ENCODE measurements around the gene C12orf43.

The C12orf43 gene

DNA sequence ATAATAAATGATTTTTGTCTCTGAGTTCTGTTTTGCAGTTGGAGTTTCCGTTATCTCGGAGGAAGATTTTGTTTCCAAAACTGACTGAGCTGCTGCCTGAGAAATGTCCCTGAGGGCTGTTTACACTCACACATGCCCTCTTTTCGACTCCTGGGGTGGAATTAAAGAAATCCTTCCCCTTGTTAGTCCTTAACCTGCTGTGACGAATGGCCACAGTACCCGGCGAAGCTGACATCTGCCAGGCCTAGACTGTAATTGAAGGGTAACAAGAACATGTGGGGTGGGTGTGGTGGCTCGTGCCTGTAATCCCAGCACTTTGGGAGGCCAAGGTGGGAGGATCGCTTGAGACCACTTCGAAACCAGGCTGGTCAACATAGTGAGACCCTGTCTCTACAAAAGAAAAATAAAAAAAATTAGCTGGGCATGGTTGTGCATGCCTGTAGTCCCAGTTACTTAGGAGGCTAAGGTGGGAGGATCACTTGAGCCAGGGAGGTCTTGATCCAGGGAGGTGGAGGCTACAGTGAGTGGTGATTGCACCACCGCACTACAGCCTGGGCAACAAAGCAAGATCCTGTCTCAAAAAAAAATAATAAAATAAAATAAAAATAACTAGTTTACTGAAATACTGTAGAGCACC lies 14.4 kb upstream of the C12orf43 start:
- DNase-seq (ENCODE audit: low read depth) = no peak

DNA sequence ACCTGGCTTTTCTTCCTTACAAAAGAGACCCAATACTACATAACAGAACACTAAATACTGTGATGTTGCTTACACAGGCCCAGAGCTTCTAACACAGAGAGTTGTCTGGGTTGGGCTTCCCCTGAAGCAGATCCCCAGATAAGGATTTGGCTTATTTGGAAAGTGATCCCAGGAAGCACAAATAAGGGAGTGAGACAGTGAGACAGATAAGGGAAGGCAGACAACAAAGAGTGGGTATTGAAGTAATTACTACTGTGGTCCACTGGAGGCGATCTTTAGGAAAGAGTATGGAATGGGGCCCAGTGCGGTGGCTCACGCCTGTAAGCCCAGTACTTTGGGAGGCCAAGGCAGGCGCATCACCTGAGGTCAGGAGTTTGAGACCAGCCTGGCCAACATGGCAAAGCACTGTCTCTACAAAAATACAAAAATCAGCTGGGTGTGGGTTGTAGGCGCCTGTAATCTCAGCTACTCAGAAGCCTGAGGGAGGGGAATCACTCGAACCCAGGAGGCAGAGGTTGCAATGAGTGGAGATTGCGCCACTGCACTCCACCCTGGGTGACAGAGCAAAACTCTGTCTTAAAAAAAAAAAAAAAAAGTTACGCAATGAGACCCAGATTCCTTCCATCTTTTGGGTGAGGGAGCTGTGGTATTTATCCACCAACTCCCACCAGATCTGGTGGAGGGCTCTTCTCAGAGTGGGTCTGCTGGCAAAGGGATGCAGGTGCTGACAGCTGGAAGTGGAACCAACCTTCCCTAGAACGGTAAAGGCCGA lies 10.2 kb upstream of the C12orf43 start:
- DNase-seq (ENCODE audit: low read depth) = no peak

DNA sequence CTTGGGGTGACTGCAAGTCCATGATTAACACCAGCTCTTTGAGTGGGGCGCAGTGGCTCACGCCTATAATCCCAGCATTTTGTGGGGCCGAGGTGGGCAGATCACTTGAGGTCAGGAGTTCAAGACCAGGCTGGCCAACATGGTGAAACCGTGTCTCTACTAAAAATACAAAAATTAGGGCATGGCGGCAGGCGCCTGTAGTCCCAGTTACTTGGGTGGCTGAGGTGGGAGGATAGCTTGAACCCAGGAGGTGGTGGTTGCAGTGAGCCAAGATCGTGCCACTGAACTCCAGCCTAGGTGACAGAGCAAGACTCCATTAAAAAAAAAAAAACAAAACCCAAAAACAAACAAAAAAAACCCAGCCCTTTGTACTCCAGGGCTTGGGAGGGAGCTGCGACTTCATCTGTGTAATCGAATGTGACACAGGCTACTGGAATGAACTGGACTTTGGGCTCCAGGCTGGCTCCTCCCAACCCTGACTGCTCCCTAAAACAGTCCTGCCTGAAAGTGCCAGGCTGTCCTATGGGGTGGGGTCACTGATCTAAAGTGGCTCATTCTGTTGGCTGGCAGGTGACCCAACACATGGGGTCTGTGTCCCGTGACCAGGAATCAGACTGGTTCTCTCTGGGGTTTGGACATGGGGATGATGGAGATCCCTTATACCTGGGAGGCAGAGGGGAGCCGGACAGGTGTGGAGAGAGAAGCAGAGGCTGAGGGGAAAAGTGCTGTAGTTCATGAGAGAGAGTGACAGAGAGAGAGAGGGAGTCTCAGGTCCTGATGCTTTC lies 9.3 kb upstream of the C12orf43 start:
- DNase-seq (ENCODE audit: low read depth) = no peak

DNA sequence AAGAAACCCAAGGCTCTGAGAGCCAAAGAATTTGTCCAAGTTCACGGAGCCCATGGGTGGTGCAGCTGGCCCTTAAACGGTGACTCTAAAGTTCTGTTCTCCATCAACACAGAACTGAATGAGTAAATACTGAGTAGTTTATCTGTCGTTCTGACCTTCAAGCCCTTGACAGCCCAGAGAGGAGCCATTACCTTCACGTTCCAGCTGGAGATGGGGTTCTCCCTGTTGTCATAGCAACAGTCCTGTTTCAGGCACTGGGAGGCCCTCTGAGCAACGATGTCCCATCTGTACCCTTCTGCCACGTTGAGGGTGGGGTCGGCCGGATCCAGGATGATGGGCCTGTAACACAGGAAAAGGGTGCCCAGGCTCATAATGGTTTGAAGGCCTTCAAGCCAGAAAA lies 7.5 kb upstream of the C12orf43 start:
- no peak for DNase-seq (ENCODE audit: low read depth)

DNA sequence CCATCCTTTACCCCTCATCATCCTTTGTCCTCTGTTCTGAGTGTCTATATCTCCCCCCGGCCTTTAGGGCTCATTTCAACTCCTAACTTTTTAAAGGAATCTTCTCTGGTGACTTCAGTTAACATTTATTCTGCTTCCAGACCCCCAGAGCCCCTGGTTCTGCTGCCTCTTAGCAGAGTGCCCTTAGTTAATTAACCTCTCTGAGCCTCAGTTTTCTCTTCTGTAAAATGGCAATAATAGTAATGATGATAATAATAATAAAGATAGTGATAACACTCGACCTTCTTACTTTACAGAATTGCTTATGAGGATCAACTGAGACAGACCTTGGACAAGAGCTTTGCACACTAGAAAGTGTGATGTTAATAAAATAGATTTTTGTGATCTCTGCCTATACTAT lies 6.4 kb upstream of the C12orf43 start:
- no peak for DNase-seq (ENCODE audit: low read depth)

DNA sequence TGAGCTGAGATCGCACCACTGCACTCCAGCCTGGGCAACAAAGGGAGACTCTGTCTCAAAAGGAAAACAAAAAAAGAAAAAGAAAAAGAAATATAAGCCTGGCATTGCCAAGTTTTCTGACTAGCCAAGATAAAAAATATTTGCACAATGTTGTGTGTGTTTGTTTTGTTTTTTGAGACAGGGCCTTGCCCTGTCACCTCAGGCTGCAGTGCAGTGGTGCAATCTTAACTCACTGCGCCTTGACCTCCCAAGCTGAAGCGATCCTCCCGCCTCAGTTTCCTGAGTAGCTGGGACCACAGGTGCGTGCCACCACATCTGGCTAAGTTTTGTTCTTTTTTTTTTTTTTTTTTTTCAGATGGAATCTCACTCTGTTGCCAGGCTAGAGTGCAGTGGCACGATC lies 5.5 kb upstream of the C12orf43 start:
- DNase-seq (ENCODE audit: low read depth) = no peak

DNA sequence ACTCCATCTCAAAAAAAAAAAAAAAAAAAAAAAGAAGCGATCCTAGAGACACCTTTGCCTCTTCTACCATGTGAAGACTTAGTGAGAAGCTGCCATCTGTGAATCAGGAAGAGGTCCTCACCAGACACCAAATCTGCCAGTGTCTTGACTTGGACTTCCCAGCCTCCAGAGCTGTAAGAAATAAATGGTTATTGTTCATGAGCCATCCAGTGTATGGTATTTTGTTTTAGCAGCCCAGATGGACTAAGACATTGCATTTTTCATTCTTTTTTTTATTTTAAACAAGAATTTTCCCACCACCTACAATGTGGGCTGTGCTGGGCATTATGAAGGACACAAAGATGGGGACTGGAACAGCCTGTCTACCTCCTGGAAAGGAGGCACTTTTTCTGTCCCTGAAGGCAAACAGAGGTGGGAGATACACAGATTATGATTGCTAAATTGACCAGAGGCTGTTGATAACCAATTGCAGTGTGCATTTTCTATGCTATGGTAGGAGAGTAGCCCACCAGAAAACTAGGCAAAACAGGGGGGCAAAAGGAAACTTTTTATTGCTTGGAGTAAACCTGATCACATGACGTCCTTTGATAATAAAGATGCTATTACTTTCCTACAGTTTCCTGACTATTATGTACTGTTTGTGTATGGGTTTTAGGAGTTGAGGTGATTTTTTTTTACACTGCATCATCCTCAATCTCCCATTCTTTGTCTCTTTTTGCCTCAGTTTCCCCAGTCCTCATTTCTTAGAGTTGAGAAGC lies 2.8 kb upstream of the C12orf43 start:
- no peak for DNase-seq (ENCODE audit: low read depth)

DNA sequence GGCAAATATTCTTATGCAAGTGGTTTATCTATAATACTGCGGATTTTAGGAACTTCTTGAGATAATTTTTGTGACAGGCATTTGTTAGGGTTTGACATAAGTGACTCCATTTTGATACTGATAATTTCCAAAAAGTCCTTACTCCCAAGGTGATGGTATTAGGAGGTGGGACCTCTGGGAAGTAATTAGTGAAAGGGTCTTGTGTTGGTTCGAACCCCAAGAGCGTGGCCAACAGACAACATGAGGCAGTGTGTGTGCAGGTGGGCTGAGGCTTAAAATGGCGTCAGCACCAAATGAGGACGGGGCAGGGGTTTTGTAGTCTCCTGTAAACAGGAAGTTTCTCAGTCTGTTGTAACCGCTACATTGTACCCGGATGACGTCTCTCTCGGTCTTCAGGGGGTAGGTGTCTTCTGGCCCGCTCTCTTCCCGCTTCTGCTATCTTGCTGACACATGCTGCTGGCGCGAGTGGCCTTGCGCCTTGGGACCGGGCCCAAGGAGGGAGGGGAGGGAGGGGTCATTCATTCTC lies 1.7 kb upstream of the C12orf43 start:
- no peak for DNase-seq (ENCODE audit: low read depth)

DNA sequence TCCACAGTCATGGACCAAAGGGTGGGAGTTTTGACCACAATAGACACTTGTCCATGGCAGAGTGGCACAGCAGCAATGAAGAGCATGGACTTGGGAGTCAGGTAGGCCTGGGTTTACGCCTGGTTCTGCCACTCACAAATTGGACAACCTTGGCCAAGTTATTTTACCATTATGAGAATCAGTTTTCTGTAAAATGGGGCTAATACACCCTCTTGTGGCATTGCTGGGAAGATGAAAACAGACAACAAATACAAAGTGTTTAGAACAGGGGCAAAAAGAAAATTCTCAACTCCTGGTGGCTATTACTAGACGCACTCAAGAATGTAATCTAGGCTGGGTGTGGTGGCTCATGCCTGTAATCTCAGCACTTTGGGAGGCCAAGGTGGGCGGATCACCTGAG lies 2.6 kb downstream of the C12orf43 start:
- DNase-seq (ENCODE audit: low read depth) = no peak

DNA sequence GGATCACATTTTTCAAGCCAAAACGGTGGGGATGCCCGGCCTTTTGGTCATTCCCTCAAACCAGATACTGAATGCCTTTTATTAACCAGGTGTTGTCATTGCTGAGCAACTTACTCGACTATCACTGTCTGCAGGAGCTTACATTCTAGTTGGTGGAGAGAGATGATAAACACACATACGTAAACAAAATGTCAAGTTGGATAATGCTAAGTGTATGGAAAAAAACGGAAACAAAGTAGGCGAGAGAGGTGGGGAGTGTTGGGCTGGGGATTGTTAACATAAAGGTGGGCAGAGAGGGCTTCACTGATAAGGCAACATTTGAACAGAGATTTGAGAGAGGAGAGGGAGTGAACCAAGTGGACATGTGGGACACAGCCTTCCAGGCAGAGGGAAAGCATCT lies 4.5 kb downstream of the C12orf43 start:
- no peak for DNase-seq (ENCODE audit: low read depth)

DNA sequence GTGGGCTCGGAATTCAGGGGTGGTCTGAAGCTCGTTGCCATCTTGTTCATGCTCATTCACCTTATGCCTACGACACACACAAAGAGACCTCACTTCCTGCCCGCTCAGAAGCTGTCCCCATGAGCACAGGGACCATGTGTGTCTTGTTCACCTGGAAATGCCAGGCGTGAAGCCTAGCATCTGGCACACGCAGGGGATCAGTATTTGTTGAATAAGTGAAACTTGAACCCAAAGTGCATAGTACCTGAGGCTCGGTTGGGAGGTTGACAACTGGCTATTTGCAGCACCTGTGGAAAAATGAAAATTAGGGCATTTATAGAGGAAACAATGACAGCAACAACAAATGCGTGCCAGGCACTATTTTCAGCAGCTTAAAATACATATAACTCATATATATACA lies 5.4 kb downstream of the C12orf43 start:
- DNase-seq (ENCODE audit: low read depth) = no peak

DNA sequence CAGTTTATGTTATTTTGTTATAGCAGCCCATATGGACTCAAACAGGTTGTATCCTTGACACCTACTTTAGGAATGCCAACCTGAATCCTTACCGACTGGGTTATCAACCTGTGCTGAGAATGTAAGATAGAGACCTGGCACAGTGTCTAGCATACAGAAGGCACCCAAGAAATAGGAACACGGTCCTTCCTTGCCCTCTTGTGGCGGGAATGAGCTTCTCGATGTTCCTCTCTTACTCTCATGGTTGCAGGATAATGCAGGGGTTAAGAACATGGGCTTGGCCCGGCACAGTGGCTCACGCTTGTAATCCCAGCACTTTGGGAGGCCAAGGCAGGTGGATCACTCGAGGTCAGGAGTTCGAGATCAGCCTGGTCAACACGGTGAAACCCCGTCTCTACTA lies 6.5 kb downstream of the C12orf43 start:
- no peak for DNase-seq (ENCODE audit: low read depth)

DNA sequence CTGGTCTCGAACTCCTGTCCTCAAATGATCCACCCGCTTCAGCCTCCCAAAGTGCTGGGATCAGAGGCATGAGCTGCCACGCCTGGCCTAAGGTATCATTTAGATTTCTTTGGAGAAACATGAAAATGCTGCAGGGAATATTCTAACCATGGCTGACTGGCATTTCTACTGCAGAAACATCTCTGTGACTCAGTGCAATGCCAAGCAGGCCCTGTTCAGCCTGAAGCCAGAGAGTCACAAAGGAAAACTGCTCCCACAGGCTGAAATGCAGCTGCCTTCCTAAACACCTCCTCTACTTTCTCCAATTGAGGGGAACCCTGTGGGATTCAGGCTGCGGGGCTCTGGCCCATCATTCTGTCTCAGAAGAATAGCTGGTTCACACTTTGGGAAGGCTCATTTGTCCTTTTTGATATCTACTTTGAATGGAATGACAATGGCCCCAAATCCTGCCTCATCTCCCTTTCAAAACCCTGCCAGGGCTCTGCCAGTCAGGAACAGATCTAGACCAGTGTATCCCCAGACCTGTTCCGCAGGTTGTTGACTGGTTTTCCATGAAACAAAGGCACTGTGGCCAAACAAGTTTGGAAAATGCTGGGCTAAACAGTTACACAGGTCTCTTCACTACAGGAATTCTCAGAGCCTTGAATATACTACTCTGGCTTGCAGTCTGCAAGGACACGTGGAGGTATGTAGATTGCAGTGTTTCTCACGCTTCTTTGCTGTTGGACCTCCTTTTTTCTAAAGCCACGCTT lies 7.8 kb downstream of the C12orf43 start:
- no peak for DNase-seq (ENCODE audit: low read depth)

DNA sequence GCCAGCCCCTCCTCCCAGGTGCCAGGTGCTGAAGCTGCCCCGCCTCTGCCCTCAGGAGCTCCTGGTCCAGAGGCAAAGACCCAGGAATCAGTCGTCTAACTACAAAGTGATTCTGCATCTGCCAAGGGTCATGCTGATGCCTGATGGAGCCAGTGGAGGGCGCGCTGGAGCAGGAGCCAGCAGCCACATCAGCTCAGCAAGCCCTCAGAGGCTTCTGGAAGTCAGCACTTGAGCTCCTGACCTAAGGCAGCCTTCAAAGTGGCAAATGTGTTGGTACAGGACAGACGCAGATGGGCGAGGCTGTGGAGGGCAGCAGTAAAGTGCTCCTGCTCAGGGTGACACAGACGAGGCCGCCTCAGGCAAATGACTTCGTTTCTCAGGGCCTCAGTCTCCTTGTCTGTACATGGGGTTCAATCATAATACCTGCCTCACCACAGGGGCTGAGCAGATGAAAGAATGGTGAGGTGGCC lies 10.9 kb downstream of the C12orf43 start:
- DNase-seq (ENCODE audit: low read depth) = peak; percentile 36

DNA sequence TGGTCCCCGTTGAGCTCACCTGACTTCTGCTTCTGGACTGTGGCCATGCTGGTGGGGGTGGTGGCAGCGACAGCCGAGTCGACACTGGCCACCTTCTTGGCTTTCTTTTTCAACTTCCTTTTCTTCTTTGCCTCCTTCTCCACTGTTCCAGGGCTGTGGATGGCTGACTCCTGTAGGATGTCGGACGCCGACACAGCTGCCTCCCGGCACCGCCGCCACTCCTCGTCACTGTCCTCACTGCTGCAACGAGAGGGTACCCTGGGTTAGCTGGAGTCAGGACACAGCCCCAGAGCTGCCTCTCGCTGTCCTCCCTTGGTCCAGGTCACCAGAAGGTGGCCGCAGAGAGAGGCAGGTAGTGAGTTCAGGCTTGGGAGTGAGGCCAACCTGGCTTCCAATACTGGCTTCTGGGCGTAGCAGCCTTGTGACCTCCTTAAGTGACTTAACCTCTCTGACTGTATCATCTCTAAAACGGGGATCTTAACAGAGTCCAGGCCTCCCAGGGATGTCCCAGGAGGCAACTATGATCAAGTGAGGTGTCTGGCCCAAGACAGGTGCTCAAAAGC lies 12.0 kb downstream of the C12orf43 start:
- DNase-seq (ENCODE audit: low read depth) = no peak

DNA sequence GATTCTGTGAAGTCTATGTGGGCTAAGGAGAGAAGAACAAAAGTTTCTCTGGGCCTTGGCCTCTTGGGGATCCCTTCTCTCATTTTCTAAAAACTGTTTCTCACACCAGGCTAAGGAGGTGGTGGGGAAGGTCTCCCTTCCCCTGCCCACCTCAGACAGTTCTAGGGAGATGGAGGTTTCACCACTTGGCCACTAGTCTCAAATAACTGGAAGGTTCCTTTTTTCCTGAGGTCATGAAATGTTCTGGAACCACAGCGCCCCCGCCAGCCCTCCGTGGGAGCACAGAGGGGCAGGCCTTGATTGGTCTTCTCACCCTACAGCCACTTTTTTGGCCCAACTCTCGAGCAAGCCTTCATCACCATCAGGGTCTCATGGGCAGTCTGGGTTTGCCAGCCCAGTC lies 12.6 kb downstream of the C12orf43 start:
- DNase-seq (ENCODE audit: low read depth) = no peak

DNA sequence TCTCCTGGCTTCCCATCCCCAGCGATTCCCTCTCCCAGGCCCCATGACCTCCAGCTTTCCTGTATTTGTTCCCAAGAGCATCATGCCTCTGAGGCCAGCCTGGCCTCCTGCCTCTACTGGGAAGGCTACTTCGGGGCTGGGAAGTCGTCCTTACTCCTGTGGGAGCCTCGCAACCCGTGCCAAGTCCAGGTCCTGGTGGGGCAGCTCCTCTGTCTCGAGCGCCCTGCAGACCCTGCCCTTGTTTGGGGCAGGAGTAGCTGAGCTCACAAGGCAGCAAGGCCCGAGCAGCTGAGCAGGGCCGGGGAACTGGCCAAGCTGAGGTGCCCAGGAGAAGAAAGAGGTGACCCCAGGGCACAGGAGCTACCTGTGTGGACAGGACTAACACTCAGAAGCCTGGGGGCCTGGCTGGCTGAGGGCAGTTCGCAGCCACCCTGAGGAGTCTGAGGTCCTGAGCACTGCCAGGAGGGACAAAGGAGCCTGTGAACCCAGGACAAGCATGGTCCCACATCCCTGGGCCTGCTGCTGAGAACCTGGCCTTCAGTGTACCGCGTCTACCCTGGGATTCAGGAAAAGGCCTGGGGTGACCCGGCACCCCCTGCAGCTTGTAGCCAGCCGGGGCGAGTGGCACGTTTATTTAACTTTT lies 14.3 kb downstream of the C12orf43 start:
- no peak for DNase-seq (ENCODE audit: low read depth)

DNA sequence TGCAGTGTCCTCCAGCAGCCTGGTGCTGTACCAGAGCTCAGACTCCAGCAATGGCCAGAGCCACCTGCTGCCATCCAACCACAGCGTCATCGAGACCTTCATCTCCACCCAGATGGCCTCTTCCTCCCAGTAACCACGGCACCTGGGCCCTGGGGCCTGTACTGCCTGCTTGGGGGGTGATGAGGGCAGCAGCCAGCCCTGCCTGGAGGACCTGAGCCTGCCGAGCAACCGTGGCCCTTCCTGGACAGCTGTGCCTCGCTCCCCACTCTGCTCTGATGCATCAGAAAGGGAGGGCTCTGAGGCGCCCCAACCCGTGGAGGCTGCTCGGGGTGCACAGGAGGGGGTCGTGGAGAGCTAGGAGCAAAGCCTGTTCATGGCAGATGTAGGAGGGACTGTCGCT lies 15.2 kb downstream of the C12orf43 start:
- DNase-seq (ENCODE audit: low read depth) = no peak

DNA sequence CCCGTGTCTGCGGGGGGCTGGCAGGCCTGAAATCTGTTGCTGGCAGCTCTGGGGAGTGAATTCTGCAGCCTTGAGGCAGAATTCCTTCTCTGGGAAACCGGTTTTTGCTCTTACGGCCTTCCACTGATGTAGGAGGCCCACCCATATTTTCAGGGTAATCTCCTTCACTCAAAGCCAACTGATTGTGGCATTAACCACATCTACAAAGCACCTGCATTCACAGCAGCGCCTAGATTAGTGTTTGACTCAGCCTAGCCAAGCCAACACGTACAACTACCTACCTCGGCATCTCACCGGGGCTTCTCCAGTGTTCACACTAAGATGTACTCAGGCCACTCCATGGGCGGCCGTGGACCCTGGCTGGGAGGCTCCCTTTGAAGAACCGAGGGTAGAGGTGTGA lies 15.8 kb downstream of the C12orf43 start:
- DNase-seq (ENCODE audit: low read depth) = no peak

Measured in stimulated activated CD8-positive, alpha-beta memory T cell treated with anti-CD3 and anti-CD28 coated beads, Interleukin-4, amount 100 ng/mL, for 24 hours (primary cell).